GM12892 (cell line): Measurements from ENCODE around the gene ESYT3.

Experiments
- POLR2A ChIP-seq: IDR thresholded peaks from 2 replicates; pipeline ENCODE4 v1.6.1; 2011; ENCODE audit warnings: low read depth, low read length, control low read depth
- TAF1 ChIP-seq: IDR thresholded peaks from 2 replicates; pipeline ENCODE4 v1.6.1; 2011; ENCODE audit warnings: low read depth, mild to moderate bottlenecking, control low read depth, low read length, borderline replicate concordance

DNA sequence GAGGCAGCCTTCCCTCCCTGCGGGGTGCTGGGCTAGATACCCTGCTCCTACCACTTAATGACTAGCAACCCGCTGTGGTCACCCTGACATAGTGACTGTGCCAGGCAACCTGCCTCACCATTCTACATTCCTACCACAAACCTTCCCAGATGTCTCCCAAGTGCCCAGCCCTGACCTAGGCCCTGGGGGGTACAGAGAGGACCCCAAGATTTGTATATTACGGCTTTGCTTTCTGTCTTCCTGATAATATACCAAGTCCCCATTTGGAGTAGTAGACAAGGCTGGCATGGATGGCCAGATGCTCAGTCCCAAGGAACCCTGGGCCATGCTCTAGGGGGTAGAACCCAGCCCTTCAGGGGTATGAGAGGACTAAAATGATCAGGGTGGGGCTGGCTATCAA is 31.0 kb downstream of the ESYT3 start:
- no peak for TF ChIP-seq TAF1
- no peak for TF ChIP-seq POLR2A
